Measurements from ENCODE around the gene SLC22A25. TPM values are rescaled to one million over a fixed set of nuclear protein-coding genes. Genes with fewer than 3 reads are reported as not detected.
A peak's percentile ranks its signal among the peaks of the same experiment; 100 is the strongest.
"Not testable (repeated sequence)": the region's sequence is repeated elsewhere in the genome, so short reads cannot be mapped to it uniquely, and the experiment has no call there.

The SLC22A25 gene
- total and polyA plus RNA-seq, 8 donors = not detected

- no peak for DNase-seq
- TF ChIP-seq CTCF (IDR thresholded peaks at IDR 0.05) = no peak
- no peak for FAIRE-seq
- H3K27me3 ChIP-seq = no peaks in the 10 kb centered on the region
- no peaks in the 10 kb centered on the region for H3K9me3 ChIP-seq
- no peak overlapping the region for H3K27ac ChIP-seq
- H3K4me3 ChIP-seq = no peak overlapping the region
- no peaks in the 10 kb centered on the region for H3K36me3 ChIP-seq
- WGBS, 2 donors = 73 to 76% methylated on average over 5 of the region's 5 CpGs
- no peak for ATAC-seq
- H3K4me1 ChIP-seq = peaks cover 5 to 9% (median 6%) of the 10 kb centered on the region in 3 donors
- intact Hi-C loops (cut with DNase I) = no loop called here
These were observed 7.0 kb upstream of the SLC22A25 start for GRCh38 chr11:63250162-63251050.

GRCh38 chr11:63248966-63249365 lies 5.6 kb upstream of the SLC22A25 start:
- intact Hi-C loops (cut with DNase I) = no loop called here
- no peak overlapping the region for H3K27ac ChIP-seq
- no peaks in the 10 kb centered on the region for H3K27me3 ChIP-seq
- H3K4me3 ChIP-seq = no peak overlapping the region
- H3K4me1 ChIP-seq = peaks cover 5 to 9% (median 6%) of the 10 kb centered on the region in 3 donors
- TF ChIP-seq CTCF (IDR thresholded peaks at IDR 0.05) = no peak
- WGBS, 2 donors = 86 to 90% methylated on average over 3 of the region's 3 CpGs
- no peaks in the 10 kb centered on the region for H3K36me3 ChIP-seq
- no peak for FAIRE-seq
- ATAC-seq = no peak
- no peak for DNase-seq
- no peaks in the 10 kb centered on the region for H3K9me3 ChIP-seq

- not testable (repeated sequence) for FAIRE-seq
- H3K27ac ChIP-seq = peak overlapping the region in 1 of 4 donors; percentile 51
These were observed 4.0 kb upstream of the SLC22A25 start for GRCh38 chr11:63247237-63248002.

GRCh38 chr11:63246045-63246444 lies 2.6 kb upstream of the SLC22A25 start:
- no peaks in the 10 kb centered on the region for H3K27me3 ChIP-seq
- TF ChIP-seq CTCF (IDR thresholded peaks at IDR 0.05) = no peak
- no peaks in the 10 kb centered on the region for H3K9me3 ChIP-seq
- intact Hi-C loops (cut with DNase I) = no loop called here
- DNase-seq (no peak), FAIRE-seq (no peak), ATAC-seq (no peak)
- no peaks in the 10 kb centered on the region for H3K36me3 ChIP-seq
- peaks cover 5 to 18% (median 9%) of the 10 kb centered on the region in 3 donors for H3K4me1 ChIP-seq
- no peak overlapping the region for H3K27ac ChIP-seq
- H3K4me3 ChIP-seq = no peak overlapping the region
- 40 to 63% methylated on average over 1 of the region's 1 CpG for WGBS, 2 donors

More at GRCh38 chr11:63247237-63248002, 4.0 kb upstream of the SLC22A25 start:
- H3K27me3 ChIP-seq; H3K36me3 ChIP-seq; intact Hi-C loops (cut with DNase I); H3K9me3 ChIP-seq; H3K4me1 ChIP-seq; H3K4me3 ChIP-seq: not testable (repeated sequence)
- WGBS, 2 donors = 48 to 53% methylated on average over 7 of the region's 7 CpGs
- DNase-seq = peak in 1 of 6 donors; percentile 41
- peak; percentile 78 to 90 (median 82) for ATAC-seq

GRCh38 chr11:63244862-63245261 lies 1.5 kb upstream of the SLC22A25 start:
- intact Hi-C loops (cut with DNase I) = no loop called here

More at GRCh38 chr11:63244862-63245261, 1.5 kb upstream of the SLC22A25 start:
- ATAC-seq = no peak
- Histone ChIP-seq H3K9me3 (no peaks in the 10 kb centered on the region), H3K36me3 (no peaks in the 10 kb centered on the region), H3K27me3 (no peaks in the 10 kb centered on the region), H3K4me3 (no peak overlapping the region), H3K4me1 (peaks cover 8 to 26% (median 16%) of the 10 kb centered on the region in 3 donors), H3K27ac (no peak overlapping the region)
- FAIRE-seq = no peak
- no peak for TF ChIP-seq CTCF (IDR thresholded peaks at IDR 0.05)
- DNase-seq = no peak
- WGBS, 2 donors = 45 to 64% methylated on average over 2 of the region's 2 CpGs

Data from pancreas (tissue), 10 donors.